Spinal cord (tissue), 10 donors: ENCODE data around the gene PCGF3. TPM values are rescaled to one million over a fixed set of nuclear protein-coding genes. Genes with fewer than 3 reads are reported as not detected.
A peak's percentile ranks its signal among the peaks of the same experiment; 100 is the strongest.
"Not testable (repeated sequence)": the region's sequence is repeated elsewhere in the genome, so short reads cannot be mapped to it uniquely, and the experiment has no call there.

Experiments used
- DNase-seq, 6 donors: peaks; one replicate each; pipeline versions ENCODE4 v3.0.0 to v3.0.0-alpha.2; 2013 to 2015; ENCODE audit warnings: low spot score in 6 of 6, low read depth in 4 of 6
- H3K27ac ChIP-seq: one replicate; pipeline ENCODE4 v1.5.1; 2013; ENCODE audit warnings: low read depth, low read length, control low read depth
- H3K27me3 ChIP-seq: one replicate; pipeline ENCODE4 v1.6.1; 2013; ENCODE audit warnings: low read length; ENCODE audit not compliant: control insufficient read depth, insufficient read depth
- H3K36me3 ChIP-seq: one replicate; pipeline ENCODE4 v1.6.1; 2013; ENCODE audit warnings: low read length; ENCODE audit not compliant: control insufficient read depth, insufficient read depth
- H3K4me1 ChIP-seq: one replicate; pipeline ENCODE4 v1.6.1; 2013; ENCODE audit warnings: low read length; ENCODE audit not compliant: control insufficient read depth, insufficient read depth
- H3K4me3 ChIP-seq: one replicate; pipeline ENCODE4 v1.5.1; 2013; ENCODE audit warnings: low read depth, low read length, control low read depth
- H3K9me3 ChIP-seq: one replicate; pipeline ENCODE4 v1.6.1; 2013; ENCODE audit warnings: low read length; ENCODE audit not compliant: control insufficient read depth, insufficient read depth
- WGBS: methylation state at CpG from one replicate; pipeline ENCODE4 v1.1.5; 2013; ENCODE audit warnings: missing lambda C conversion rate; ENCODE audit not compliant: insufficient coverage; 5-methylcytosine and 5-hydroxymethylcytosine counted together
- polyA plus RNA-seq, 2 donors: library from polyadenylated mRNA; unstranded; fragments of 120-200 nt; gene quantifications; one replicate each; pipeline ENCODE4 v1.2.1, GENCODE V29; 2013; ENCODE audit not compliant: insufficient read length in 2 of 2
- total RNA-seq, 2 donors: library from RNA; depleted of rRNA in 1 of 2; stranded (reverse); fragments of 120-200 nt in 1 of 2; fragments of >200 nt in 1 of 2; gene quantifications; one replicate each; pipeline versions ENCODE4 v1.2.3 to v1.2.4, GENCODE V29; 2013 to 2014
- donor health status: healthy.

Gene PCGF3
- total and polyA plus RNA-seq, 4 donors = 40.4 to 80.2 (median 61.8) TPM

DNA sequence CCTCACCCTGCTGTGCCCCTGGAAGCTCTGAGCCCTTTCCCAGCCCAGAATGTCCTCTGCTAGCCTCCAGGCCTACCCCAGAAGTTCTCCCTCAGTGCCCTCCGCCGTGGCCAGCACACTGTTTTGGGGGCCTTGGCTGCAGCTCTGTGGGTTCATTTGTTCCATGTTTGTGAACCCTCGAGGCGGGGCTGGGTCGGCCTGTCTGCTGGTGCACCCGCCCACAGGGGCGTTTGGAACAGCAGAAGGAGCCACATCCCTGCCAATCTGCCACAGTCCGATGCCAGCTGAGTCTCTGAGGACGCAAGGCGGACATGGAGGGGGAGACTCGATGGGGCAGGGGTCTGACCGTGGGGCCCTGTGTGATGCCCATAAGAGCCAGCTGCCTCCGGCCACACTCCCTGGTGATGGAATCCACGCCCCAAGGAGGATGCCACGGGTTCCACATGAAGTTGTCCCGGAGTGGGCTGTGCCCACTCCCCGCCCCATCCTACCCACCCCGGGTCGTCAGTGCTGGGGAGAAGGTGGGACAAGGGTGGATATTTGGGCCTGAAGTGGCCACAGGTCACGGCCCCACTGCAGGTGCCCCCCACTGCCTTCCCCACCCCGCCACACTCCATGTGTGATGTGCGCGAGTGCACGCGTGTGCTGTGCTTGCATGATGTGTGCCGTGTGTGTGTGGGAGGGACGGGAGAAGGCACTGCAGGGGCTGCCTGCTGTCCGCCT is 38.6 kb upstream of the PCGF3 start:
- Histone ChIP-seq H3K27ac (no peak overlapping the region), H3K27me3 (no peaks in the 10 kb centered on the region), H3K4me3 (no peak overlapping the region), H3K9me3 (no peaks in the 10 kb centered on the region), H3K4me1 (peaks cover 36% of the 10 kb centered on the region), H3K36me3 (peaks cover 39% of the 10 kb centered on the region)
- no peak for DNase-seq
- 92% methylated on average over 22 of the region's 28 CpGs for WGBS

DNA sequence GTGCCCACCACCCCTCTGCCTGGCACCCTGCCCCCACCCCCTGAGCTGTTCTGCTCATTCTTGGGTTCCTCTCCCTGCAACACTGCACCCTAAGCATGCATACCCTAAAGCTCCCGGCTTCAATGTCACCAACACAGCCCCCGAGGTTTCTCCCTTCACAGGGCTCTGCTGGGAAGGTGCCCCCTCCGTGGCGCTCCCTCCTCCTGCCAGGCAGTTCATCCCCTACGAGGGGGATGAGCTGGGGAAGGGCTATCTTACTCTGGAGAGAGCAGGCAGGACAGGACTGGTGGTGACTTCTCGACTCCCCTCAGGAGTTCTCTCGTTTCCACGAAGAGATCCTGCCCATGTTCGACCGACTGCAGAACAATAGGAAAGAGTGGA is 38.1 kb upstream of the PCGF3 start:
- no peak for DNase-seq
- 51% methylated on average over 9 of the region's 10 CpGs for WGBS
- Histone ChIP-seq H3K36me3 (peaks cover 39% of the 10 kb centered on the region), H3K9me3 (no peaks in the 10 kb centered on the region), H3K27me3 (no peaks in the 10 kb centered on the region), H3K27ac (no peak overlapping the region), H3K4me3 (no peak overlapping the region), H3K4me1 (peaks cover 33% of the 10 kb centered on the region)

DNA sequence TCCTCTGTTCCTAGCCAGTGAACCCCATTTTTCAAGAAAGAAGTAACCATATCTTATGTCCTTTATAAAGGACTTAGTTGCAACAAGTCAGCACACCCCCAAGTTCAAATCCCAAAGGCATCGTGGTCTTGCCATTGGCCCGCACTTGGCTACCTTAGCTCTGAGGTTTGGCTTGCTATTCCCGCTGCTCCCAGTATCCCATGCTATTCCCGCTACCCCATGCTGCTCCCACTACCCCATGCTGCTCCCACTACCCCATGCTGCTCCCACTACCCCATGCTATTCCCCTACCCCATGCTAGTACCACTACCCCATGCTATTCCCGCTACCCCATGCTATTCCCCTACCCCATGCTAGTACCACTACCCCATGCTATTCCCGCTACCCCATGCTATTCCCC is 37.4 kb upstream of the PCGF3 start:
- H3K4me3 ChIP-seq, H3K9me3 ChIP-seq, H3K27ac ChIP-seq, DNase-seq, H3K27me3 ChIP-seq: not testable (repeated sequence)
- 89% methylated on average over 6 of the region's 6 CpGs for WGBS
- peaks cover 39% of the 10 kb centered on the region for H3K36me3 ChIP-seq
- H3K4me1 ChIP-seq = peaks cover 27% of the 10 kb centered on the region

DNA sequence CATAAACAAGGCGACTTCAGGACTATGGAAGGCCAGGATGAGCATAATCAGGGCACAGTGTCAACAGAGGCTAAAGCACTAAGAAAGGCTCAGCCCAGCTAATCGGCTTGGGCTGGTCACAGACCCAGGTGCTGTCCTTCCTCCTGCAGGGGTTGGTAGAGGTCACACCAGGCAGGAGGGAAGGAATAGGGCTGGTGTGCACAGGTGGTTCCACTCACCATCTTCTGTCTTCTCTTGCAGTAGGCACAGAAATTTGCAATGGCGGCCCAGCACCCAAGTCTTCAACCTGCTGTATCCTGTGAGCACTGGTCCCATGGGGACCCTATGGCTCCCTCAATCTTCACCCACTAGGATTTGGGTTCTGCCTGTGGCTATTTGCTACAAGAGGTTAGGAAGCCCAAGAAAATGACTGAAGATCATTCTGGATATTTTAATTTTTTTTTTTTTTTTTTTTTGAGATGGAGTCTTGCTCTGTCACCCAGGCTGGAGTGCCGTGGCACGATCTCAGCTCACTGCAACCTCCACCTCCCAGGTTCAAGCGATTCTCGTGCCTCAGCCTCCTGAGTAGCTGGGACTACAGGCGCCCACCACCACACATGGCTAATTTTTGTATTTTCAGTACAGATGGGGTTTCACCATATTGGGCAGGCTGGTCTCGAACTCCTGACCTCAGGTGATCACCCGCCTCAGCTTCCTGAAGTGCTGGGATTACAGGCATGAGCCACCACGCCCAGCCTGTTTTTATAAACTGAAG is 35.6 kb upstream of the PCGF3 start:
- not testable (repeated sequence) for H3K9me3 ChIP-seq, H3K4me3 ChIP-seq, H3K27me3 ChIP-seq, H3K27ac ChIP-seq, DNase-seq
- Histone ChIP-seq H3K4me1 (peaks cover 22% of the 10 kb centered on the region), H3K36me3 (peaks cover 42% of the 10 kb centered on the region)
- 93% methylated on average over 5 of the region's 11 CpGs for WGBS

- Histone ChIP-seq H3K36me3 (peaks cover 41% of the 10 kb centered on the region), H3K9me3 (no peaks in the 10 kb centered on the region), H3K4me3 (no peak overlapping the region), H3K27ac (no peak overlapping the region), H3K27me3 (no peaks in the 10 kb centered on the region), H3K4me1 (peaks cover 25% of the 10 kb centered on the region)
- WGBS = no CpG with 5 or more reads among the region's 3 CpGs
- no peak for DNase-seq
Observed at GRCh38 chr4:671769-672168, 33.9 kb upstream of the PCGF3 start.

GRCh38 chr4:673349-674091 is 32.1 kb upstream of the PCGF3 start:
- peaks cover 25% of the 10 kb centered on the region for H3K4me1 ChIP-seq
- H3K27me3 ChIP-seq = no peaks in the 10 kb centered on the region
- no peaks in the 10 kb centered on the region for H3K9me3 ChIP-seq
- H3K36me3 ChIP-seq = peaks cover 36% of the 10 kb centered on the region
- 4% methylated on average over 50 of the region's 55 CpGs for WGBS
- DNase-seq = peak in 1 of 6 donors; percentile 32
- no peak overlapping the region for H3K27ac ChIP-seq
- H3K4me3 ChIP-seq = peak overlapping the region; percentile 65

DNA sequence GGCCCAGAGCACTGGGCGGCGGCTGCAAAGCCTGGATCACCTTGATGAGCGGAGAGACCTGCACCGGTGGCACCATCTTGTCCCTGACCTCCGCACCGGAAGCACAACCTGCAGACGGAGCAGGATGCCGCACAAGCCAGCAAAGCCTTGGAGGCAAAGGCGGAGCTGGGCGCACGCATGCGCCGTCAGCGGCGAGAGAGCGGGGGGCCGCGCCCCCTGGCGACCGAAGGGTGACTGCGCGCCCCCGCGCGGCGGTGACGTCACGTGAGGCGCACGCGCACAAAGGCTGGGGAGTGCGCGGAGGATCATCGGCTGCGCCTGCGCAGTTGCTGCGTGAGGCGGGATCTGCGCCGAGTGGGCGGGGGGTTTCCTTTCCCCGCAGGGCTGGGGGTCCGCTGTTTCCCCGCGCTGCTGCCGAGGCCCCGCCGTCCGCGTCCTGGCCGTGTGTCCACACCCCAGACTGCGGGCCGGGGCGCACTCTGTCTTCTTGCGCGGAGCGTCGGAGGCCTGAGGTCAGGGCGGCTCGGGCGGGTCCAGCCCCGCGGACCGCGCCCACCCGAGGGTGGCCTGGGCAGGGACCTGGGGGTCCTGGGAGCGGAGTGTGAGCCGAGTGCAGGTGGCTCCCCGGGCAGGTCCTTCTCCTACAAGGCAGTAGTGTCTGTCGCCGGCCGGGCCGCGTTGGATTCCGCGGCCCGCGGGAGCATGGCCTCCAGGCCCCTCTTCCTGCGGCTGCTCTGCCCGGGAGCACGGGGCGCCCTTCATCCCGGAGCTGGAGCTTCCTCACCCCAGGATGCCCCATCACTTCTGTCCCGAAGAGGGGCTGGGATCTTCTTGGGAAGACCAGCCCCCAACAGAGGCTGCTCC is 31.2 kb upstream of the PCGF3 start, which contains the start of the genes ATP5ME and MYL5:
ATP5ME (minus strand) TSS at position 105 of the 864 bp plus-strand sequence; CDS start at position 76, 29 bp downstream.
MYL5 (plus strand) TSS at position 371 of the 864 bp plus-strand sequence. CDS start 3,485 bp downstream, outside the sequence.
- peaks cover 36% of the 10 kb centered on the region for H3K36me3 ChIP-seq
- H3K27ac ChIP-seq = peak within 1 kb of the TSS; percentile 57
- no peaks in the 10 kb centered on the region for H3K9me3 ChIP-seq
- under 1% methylated on average over 84 of the region's 84 CpGs for WGBS
- peak within 1 kb of the TSS; percentile 67 for H3K4me3 ChIP-seq
- H3K27me3 ChIP-seq = no peaks in the 10 kb centered on the region
- peaks cover 25% of the 10 kb centered on the region for H3K4me1 ChIP-seq
- peak; percentile 90 to 99 (median 96) for DNase-seq

GRCh38 chr4:675036-675882 is 30.4 kb upstream of the PCGF3 start:
- peak overlapping the region; percentile 57 for H3K27ac ChIP-seq
- peak overlapping the region; percentile 67 for H3K4me3 ChIP-seq
- 72% methylated on average over 23 of the region's 26 CpGs for WGBS
- H3K9me3 ChIP-seq = no peaks in the 10 kb centered on the region
- peaks cover 29% of the 10 kb centered on the region for H3K4me1 ChIP-seq
- DNase-seq = no peak
- H3K27me3 ChIP-seq = no peaks in the 10 kb centered on the region
- peaks cover 36% of the 10 kb centered on the region for H3K36me3 ChIP-seq
